Sigmoid colon (tissue), 4 donors: ENCODE results near the gene ECE1.

ENCODE experiments used
- CTCF ChIP-seq, 4 experiments: fragments of 450-650 bp in 3 of 4; fragments of 200-600 bp in 1 of 4; IDR thresholded peaks; one replicate each; pipeline ENCODE4 v1.5.1; 2016 to 2019; ENCODE audit warnings: antibody characterized with exemption in 4 of 4, mild to moderate bottlenecking in 3 of 4, moderate library complexity in 2 of 4
- POLR2A ChIP-seq, 2 donors: fragments of 450-650 bp; IDR thresholded peaks; one replicate each; pipeline ENCODE4 v1.6.1; 2016; ENCODE audit warnings: antibody characterized with exemption in 2 of 2, mild to moderate bottlenecking in 2 of 2, moderate library complexity in 2 of 2
- POLR2AphosphoS5 ChIP-seq, 4 donors: sonication (generic); formaldehyde crosslinking; IDR thresholded peaks; one replicate each; pipeline ENCODE4 v1.6.1; 2017; ENCODE audit warnings: antibody characterized with exemption in 4 of 4

GRCh38 chr1:21329209-21329844, 39.1 kb upstream of the ECE1 start:
- TF ChIP-seq POLR2AphosphoS5 (IDR thresholded peaks at IDR 0.05) = no peak
- no peak for TF ChIP-seq CTCF (IDR thresholded peaks at IDR 0.05)
- no peak for TF ChIP-seq POLR2A (IDR thresholded peaks at IDR 0.05)
